Activated T-helper 17 cell treated with anti-CD3 and anti-CD28 coated beads, Interleukin-2, amount 50 U/mL, for 72 hours (primary cell): Measurements from ENCODE around the gene CARHSP1. TPM values are rescaled to one million over a fixed set of nuclear protein-coding genes. Genes with fewer than 3 reads are reported as not detected.
"Not testable (repeated sequence)": the region's sequence is repeated elsewhere in the genome, so short reads cannot be mapped to it uniquely, and the experiment has no call there.

Experiments
- ATAC-seq: fragments of 150-1000 bp; cut with Tn5 transposase; replicated peaks from 2 replicates; pipeline ENCODE4 v1.10.0; 2021; ENCODE audit warnings: mild to moderate bottlenecking, moderate library complexity
- H3K27ac Mint-ChIP-seq: one replicate; pipeline ENCODE4 v1.8.0; 2022; ENCODE audit warnings: mixed read lengths
- H3K27me3 Mint-ChIP-seq: one replicate; pipeline ENCODE4 v1.8.0; 2022; ENCODE audit warnings: mixed read lengths
- H3K36me3 Mint-ChIP-seq: one replicate; pipeline ENCODE4 v1.8.0; 2022; ENCODE audit warnings: low read depth, mild to moderate bottlenecking, mixed read lengths
- H3K4me1 Mint-ChIP-seq: one replicate; pipeline ENCODE4 v1.8.0; 2022; ENCODE audit warnings: mixed read lengths
- H3K4me3 Mint-ChIP-seq: one replicate; pipeline ENCODE4 v1.8.0; 2022; ENCODE audit warnings: mild to moderate bottlenecking, mixed read lengths
- H3K9me3 Mint-ChIP-seq: one replicate; pipeline ENCODE4 v1.8.0; 2022; ENCODE audit warnings: mixed read lengths
- total RNA-seq, 2 donors: library from RNA; stranded (reverse); gene quantifications; one replicate each; pipeline ENCODE4 v1.2.3, GENCODE V29; 2022

CARHSP1 gene
- total RNA-seq, 2 donors from 2014 or later: 98.6 to 115 TPM

DNA sequence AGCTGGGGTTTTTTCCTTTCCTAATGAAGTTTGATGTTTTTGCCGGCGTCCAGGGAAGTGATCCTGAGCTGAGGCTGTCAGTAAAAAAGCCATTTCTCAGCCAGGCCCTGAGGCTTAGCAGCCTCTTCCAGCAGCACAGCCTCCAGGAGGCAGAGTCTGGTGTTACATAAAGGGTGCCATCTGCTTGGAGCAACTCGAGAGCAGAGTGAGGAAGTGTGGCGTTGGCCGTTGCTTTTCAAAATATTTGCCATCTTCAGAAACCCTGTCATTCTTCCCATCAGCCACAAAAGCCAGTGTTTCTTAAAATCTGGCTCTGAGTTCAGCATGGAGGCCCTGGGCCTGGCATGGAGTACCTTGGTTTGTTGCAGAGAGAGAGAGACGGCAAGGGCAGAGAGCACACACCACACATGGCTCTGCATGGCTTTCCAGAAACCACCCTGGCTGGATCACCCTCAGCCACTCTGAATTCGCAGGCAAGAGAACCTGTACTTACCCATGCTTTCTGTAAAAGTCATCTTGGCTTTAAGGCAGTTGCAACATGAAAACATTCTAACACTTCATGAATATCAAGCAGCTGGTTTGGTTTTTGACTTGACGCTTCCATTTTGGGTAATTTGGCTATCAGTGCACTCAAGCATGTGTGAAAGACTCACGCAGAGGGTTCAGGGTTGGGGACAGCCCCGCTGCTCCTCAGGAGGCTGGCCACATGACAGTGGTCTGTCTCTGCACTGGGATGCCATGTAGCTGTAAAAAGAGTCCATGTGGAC lies 50.1 kb downstream of the CARHSP1 start:
- Mint-ChIP-seq H3K4me1 (peaks cover 19% of the 10 kb centered on the region), H3K4me3 (no peak overlapping the region), H3K36me3 (peaks cover 99% of the 10 kb centered on the region), H3K27me3 (no peaks in the 10 kb centered on the region), H3K9me3 (no peaks in the 10 kb centered on the region), H3K27ac (no peak overlapping the region)
- no peak for ATAC-seq

DNA sequence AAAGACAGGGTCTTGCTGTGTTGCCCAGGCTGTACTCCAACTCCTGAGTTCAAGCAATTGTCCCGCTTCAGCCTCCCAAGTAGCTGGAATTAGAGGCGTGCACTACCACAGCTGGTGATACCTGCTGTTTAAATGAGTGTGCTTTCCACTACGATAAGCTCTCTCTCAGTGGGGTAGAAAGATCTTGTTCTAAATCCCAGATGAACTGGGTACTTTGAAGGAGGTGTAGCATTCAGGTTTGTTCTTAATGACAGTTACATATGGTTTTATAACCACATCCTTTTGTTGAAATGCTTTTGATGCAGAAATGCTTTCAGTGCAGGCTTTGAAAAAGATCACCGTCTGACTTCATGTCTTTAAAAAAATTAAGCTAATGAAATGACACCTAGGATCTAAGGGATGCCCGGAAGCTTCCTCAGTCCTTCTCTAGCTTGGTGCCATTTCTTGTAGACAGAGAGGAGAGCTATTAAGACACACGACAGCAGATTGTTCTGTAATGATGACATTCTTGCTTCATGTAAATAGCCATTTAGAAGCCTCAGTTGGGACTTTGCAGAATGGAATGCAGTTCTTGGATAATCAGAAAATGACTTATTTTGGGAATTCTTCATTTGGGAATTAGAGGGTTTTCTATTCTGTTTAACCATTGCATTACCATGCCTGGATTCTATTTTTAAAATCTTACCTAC lies 51.7 kb downstream of the CARHSP1 start:
- ATAC-seq: peak; percentile 71
- Mint-ChIP-seq H3K27me3 (no peaks in the 10 kb centered on the region), H3K4me3 (peak overlapping the region; percentile 5), H3K4me1 (peaks cover 14% of the 10 kb centered on the region), H3K27ac (peak overlapping the region; percentile 9), H3K9me3 (no peaks in the 10 kb centered on the region), H3K36me3 (peaks cover 99% of the 10 kb centered on the region)

DNA sequence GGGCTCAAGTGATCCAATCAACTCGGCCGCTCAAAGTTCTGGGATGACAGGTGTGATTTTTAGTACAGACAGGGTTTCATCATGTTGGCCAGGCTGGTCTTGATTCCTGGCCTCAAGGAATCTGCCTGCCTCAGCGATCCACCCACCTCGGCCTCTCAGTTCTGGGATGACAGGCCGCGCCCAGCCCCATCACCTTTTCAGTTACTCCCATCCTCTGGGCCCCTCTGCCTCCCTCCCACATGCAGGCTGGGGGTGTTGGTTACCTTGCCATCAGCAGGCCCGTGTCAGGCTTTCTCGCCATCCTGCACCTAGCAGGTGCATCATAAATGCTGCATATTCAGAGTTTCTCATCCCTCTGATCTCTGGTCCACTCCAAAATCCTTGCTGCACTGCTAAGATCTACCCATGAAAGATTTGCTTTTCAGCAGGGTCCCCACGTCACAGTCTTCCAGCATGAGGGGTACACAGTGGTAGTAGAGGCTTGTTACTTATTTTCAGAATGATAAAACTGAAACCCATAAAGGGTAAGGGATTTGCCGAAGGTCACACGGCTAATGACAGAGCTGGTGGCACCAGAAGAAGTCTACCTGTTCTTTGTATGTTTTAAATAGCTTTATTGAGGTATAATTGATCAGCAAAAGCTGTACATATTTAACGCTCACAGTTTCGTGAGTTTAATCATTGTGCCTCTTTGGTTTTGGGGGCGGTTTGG lies 54.6 kb downstream of the CARHSP1 start:
- H3K9me3 Mint-ChIP-seq: no peaks in the 10 kb centered on the region
- H3K27ac Mint-ChIP-seq: peak overlapping the region; percentile 66
- H3K4me3 Mint-ChIP-seq: peak overlapping the region; percentile 17
- ATAC-seq: peak; percentile 57
- H3K4me1 Mint-ChIP-seq: peaks cover 14% of the 10 kb centered on the region
- H3K27me3 Mint-ChIP-seq: no peaks in the 10 kb centered on the region
- H3K36me3 Mint-ChIP-seq: peaks cover 99% of the 10 kb centered on the region

DNA sequence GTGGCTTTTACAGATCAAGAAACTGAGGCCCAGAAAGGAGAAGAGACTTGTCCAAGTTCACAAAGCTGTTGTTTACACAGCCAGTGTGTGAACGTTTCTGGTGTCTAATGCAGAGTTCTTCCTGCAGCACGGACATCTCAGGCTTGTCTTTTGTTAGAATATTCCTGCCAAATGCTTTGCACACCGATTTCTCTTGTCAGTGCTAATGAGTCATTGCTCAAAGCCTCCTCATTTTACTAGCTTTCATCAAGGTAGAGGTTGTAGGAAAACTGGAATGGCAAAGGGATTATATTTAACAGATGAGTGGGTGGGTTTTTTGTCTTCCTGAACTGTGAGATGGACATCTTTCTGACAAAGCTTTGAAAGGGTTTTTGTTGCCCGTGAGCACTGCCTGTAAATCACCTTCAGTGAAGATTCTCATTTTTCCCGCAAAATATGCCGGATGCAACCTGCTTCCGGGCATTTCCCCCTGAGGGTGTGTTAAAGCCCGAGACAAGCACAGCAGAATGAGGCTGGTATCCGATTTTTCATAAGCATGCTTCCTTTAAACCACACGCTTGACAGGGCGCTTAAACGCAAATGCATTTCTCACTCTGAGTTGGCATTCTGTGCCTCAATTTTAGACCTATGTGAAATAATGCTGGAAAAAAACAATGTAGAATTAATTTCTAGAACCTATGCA lies 56.5 kb downstream of the CARHSP1 start:
- no peak for ATAC-seq
- peaks cover 99% of the 10 kb centered on the region for H3K36me3 Mint-ChIP-seq
- peak overlapping the region; percentile 62 for H3K27ac Mint-ChIP-seq
- peaks cover 14% of the 10 kb centered on the region for H3K4me1 Mint-ChIP-seq
- H3K27me3 Mint-ChIP-seq: no peaks in the 10 kb centered on the region
- no peak overlapping the region for H3K4me3 Mint-ChIP-seq
- H3K9me3 Mint-ChIP-seq: no peaks in the 10 kb centered on the region

- no peak for ATAC-seq
- no peak overlapping the region for H3K27ac Mint-ChIP-seq
- no peak overlapping the region for H3K4me3 Mint-ChIP-seq
- no peaks in the 10 kb centered on the region for H3K9me3 Mint-ChIP-seq
- H3K27me3 Mint-ChIP-seq: no peaks in the 10 kb centered on the region
- no peaks in the 10 kb centered on the region for H3K4me1 Mint-ChIP-seq
- H3K36me3 Mint-ChIP-seq: peaks cover 100% of the 10 kb centered on the region
Measured at GRCh38 chr16:8808613-8809353, 60.0 kb downstream of the CARHSP1 start.

DNA sequence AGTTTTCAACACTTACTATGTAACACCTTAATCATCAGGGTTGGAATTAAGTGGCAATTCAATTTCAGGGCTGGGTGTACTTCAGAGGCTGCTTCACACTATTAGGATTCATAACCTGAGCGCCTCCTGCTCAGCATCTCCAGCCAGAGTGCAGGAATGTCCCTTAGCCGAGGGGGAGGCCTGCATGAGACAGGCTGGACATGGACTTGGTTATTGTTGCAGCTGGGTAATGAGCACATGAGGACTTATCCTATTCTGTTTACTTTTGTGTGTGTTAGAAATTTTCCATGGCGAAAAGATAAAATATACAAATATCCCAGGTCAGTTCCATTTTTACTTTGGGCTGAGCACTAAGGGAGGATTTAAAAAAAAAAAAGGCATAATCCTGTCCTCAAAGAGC lies 60.8 kb downstream of the CARHSP1 start:
- no peaks in the 10 kb centered on the region for H3K27me3 Mint-ChIP-seq
- ATAC-seq: no peak
- no peaks in the 10 kb centered on the region for H3K9me3 Mint-ChIP-seq
- peaks cover 4% of the 10 kb centered on the region for H3K4me1 Mint-ChIP-seq
- no peak overlapping the region for H3K4me3 Mint-ChIP-seq
- H3K27ac Mint-ChIP-seq: no peak overlapping the region
- peaks cover 100% of the 10 kb centered on the region for H3K36me3 Mint-ChIP-seq

- no peak for ATAC-seq
- Mint-ChIP-seq H3K27ac (no peak overlapping the region), H3K9me3 (no peaks in the 10 kb centered on the region), H3K4me3 (no peak overlapping the region), H3K4me1 (peaks cover 5% of the 10 kb centered on the region), H3K27me3 (no peaks in the 10 kb centered on the region), H3K36me3 (peaks cover 100% of the 10 kb centered on the region)
Measured at GRCh38 chr16:8807189-8807588, 61.6 kb downstream of the CARHSP1 start.

- no peak for ATAC-seq
- no peak overlapping the region for H3K4me3 Mint-ChIP-seq
- peaks cover 100% of the 10 kb centered on the region for H3K36me3 Mint-ChIP-seq
- H3K4me1 Mint-ChIP-seq: peaks cover 5% of the 10 kb centered on the region
- no peak overlapping the region for H3K27ac Mint-ChIP-seq
- no peaks in the 10 kb centered on the region for H3K9me3 Mint-ChIP-seq
- H3K27me3 Mint-ChIP-seq: no peaks in the 10 kb centered on the region
Measured at GRCh38 chr16:8806272-8806983, 62.4 kb downstream of the CARHSP1 start.

- no peak overlapping the region for H3K27ac Mint-ChIP-seq
- H3K4me3 Mint-ChIP-seq: no peak overlapping the region
- H3K36me3 Mint-ChIP-seq: peaks cover 99% of the 10 kb centered on the region
Measured at GRCh38 chr16:8804313-8804712, 64.5 kb downstream of the CARHSP1 start.

GRCh38 chr16:8803733-8804132 lies 65.1 kb downstream of the CARHSP1 start:
- not testable (repeated sequence) for H3K27me3 Mint-ChIP-seq, ATAC-seq, H3K9me3 Mint-ChIP-seq, H3K27ac Mint-ChIP-seq, H3K4me3 Mint-ChIP-seq
- peaks cover 12% of the 10 kb centered on the region for H3K4me1 Mint-ChIP-seq
- peaks cover 99% of the 10 kb centered on the region for H3K36me3 Mint-ChIP-seq

More at GRCh38 chr16:8804313-8804712, 64.5 kb downstream of the CARHSP1 start:
- ATAC-seq: no peak
- Mint-ChIP-seq H3K4me1 (peaks cover 6% of the 10 kb centered on the region), H3K9me3 (no peaks in the 10 kb centered on the region), H3K27me3 (no peaks in the 10 kb centered on the region)

Other genes starting within 250 kb of the CARHSP1 start
- 10 to 100 TPM; 28.7 to 40.6 TPM for gene METTL22, start 247.3 kb downstream of the CARHSP1 start, total RNA-seq
- 10 to 100 TPM in 1 of 2 donors, 1 to 10 TPM in 1; 4.8 to 10.4 TPM for gene ABAT, start 194.4 kb downstream of the CARHSP1 start, total RNA-seq
- 10 to 100 TPM; 14.2 to 15.4 TPM for gene TMEM186, start 71.4 kb downstream of the CARHSP1 start, total RNA-seq
- gene PMM2, start 71.2 kb downstream of the CARHSP1 start, total RNA-seq: 10 to 100 TPM; 33.0 to 59.1 TPM
- not detected for gene LITAFD, start 13.3 kb upstream of the CARHSP1 start, total RNA-seq
- 100 to 1,000 TPM; 157 to 181 TPM for gene USP7, start 94.9 kb upstream of the CARHSP1 start, total RNA-seq
- gene HAPSTR1, start 222.6 kb upstream of the CARHSP1 start, total RNA-seq: 10 to 100 TPM; 46.1 to 58.1 TPM